ENCODE measurements around the gene RNMT. TPM values are rescaled to one million over a fixed set of nuclear protein-coding genes. Genes with fewer than 3 reads are reported as not detected.

Gene RNMT
- total RNA-seq, 1 donor from 2014 or later, result 40.8 TPM

GRCh38 chr18:13810950-13811485, 84.5 kb downstream of the RNMT start:
- Mint-ChIP-seq H3K36me3 (no peaks in the 10 kb centered on the region), H3K4me3 (no peak overlapping the region), H3K27ac (no peak overlapping the region)

GRCh38 chr18:13811993-13812392, 85.5 kb downstream of the RNMT start:
- Mint-ChIP-seq H3K27me3 (peaks cover 3% of the 10 kb centered on the region), H3K36me3 (no peaks in the 10 kb centered on the region), H3K4me1 (ENCODE audit: unreplicated experiment) (no peaks in the 10 kb centered on the region), H3K9me3 (no peaks in the 10 kb centered on the region), H3K4me3 (no peak overlapping the region), H3K27ac (no peak overlapping the region)
- no peak for DNase-seq (ENCODE audit: extremely low spot score, unreplicated experiment)
- TF ChIP-seq CTCF (conservative IDR thresholded peaks at IDR 0.05), result peak; percentile 45

More at GRCh38 chr18:13810950-13811485, 84.5 kb downstream of the RNMT start:
- TF ChIP-seq CTCF (conservative IDR thresholded peaks at IDR 0.05), result no peak
- no peak for DNase-seq (ENCODE audit: extremely low spot score, unreplicated experiment)
- H3K9me3 Mint-ChIP-seq, result no peaks in the 10 kb centered on the region
- peaks cover 3% of the 10 kb centered on the region for H3K27me3 Mint-ChIP-seq
- H3K4me1 Mint-ChIP-seq (ENCODE audit: unreplicated experiment), result no peaks in the 10 kb centered on the region

- no peaks in the 10 kb centered on the region for H3K4me1 Mint-ChIP-seq (ENCODE audit: unreplicated experiment)
- H3K9me3 Mint-ChIP-seq, result no peaks in the 10 kb centered on the region
- H3K36me3 Mint-ChIP-seq, result no peaks in the 10 kb centered on the region
- no peak overlapping the region for H3K4me3 Mint-ChIP-seq
- DNase-seq (ENCODE audit: extremely low spot score, unreplicated experiment), result no peak
- H3K27me3 Mint-ChIP-seq, result peaks cover 6% of the 10 kb centered on the region
- H3K27ac Mint-ChIP-seq, result no peak overlapping the region
- TF ChIP-seq CTCF (conservative IDR thresholded peaks at IDR 0.05), result peak; percentile 91
Observed at GRCh38 chr18:13813271-13813849, 86.9 kb downstream of the RNMT start.

Other genes starting within 250 kb of the RNMT start
- 16.4 and 16.9 TPM in 2 replicates for gene FAM210A, start 115 bp upstream of the RNMT start, total RNA-seq (ENCODE audit: low replicate concordance)
- gene MC5R, start 97.5 kb downstream of the RNMT start, total RNA-seq (ENCODE audit: low replicate concordance), result not detected in 2 replicates
- not detected in 2 replicates for gene MC2R, start 188.9 kb downstream of the RNMT start, total RNA-seq (ENCODE audit: low replicate concordance)